Endothelial cell of umbilical vein (primary cell): ENCODE results near the gene DAW1. TPM values are rescaled to one million over a fixed set of nuclear protein-coding genes. Genes with fewer than 3 reads are reported as not detected.

Source experiments
- BruUV-seq: library from RNA; stranded (reverse); fragments of 400-500 nt; replicated peaks from 2 replicates; lab custom pipeline; 2021; lab: Mats Ljungman, UMichigan
- CTCF ChIA-PET: fragments of 300-600, 350-600 bp; sonication (Branson Sonifier 250); formaldehyde crosslinking; loops from one replicate; lab custom pipeline; 2021; ENCODE audit warnings: antibody characterized with exemption, inconsistent platforms; lab: Charles Lee
- POLR2A ChIA-PET: fragments of 300-600, 350-600 bp; sonication (Branson Sonifier 250); formaldehyde crosslinking; loops from one replicate; lab custom pipeline; 2021; ENCODE audit warnings: antibody characterized with exemption, inconsistent platforms; lab: Charles Lee
- DNase-seq: peaks from one replicate; pipeline ENCODE4 v3.0.0-alpha.2; 2011; ENCODE audit warnings: low read depth, low spot score
- FAIRE-seq: peaks from 2 replicates; lab custom pipeline; 2011; peaks lifted over from hg19 to GRCh38; lab: Jason Lieb, UNC
- H2AFZ ChIP-seq: 2 replicates; pipeline ENCODE4 v1.6.0; 2012; ENCODE audit warnings: low read depth, low read length, control low read depth, inconsistent platforms
- H3K27ac ChIP-seq: 2 replicates; pipeline ENCODE4 v1.5.1; 2011; ENCODE audit warnings: low read depth, mild to moderate bottlenecking, control low read depth, low read length, moderate library complexity; ENCODE audit not compliant: insufficient read depth
- H3K27me3 ChIP-seq, 2 experiments: 2 replicates each; pipeline versions ENCODE4 v1.6.0 to v1.6.1; 2011; ENCODE audit warnings: low read length in 2 of 2, mixed read lengths in 1 of 2; ENCODE audit not compliant: control insufficient read depth in 2 of 2, insufficient read depth in 2 of 2
- H3K36me3 ChIP-seq, 2 experiments: 2 replicates in 1 of 2; 3 replicates in 1 of 2; pipeline ENCODE4 v1.5.1; 2011; ENCODE audit warnings: low read length in 2 of 2, mild to moderate bottlenecking in 1 of 2, moderate library complexity in 1 of 2; ENCODE audit not compliant: control insufficient read depth in 2 of 2, insufficient read depth in 2 of 2; ENCODE audit errors: extremely low read depth in 1 of 2
- H3K4me1 ChIP-seq: 3 replicates; pipeline ENCODE4 v1.5.1; 2011; ENCODE audit warnings: mild to moderate bottlenecking, low read length; ENCODE audit not compliant: control insufficient read depth, insufficient read depth; ENCODE audit errors: extremely low read depth
- H3K4me2 ChIP-seq: 2 replicates; pipeline ENCODE4 v1.6.1; 2011; ENCODE audit warnings: low read length, control low read depth, mixed read lengths; ENCODE audit not compliant: insufficient read depth
- H3K4me3 ChIP-seq, 3 experiments: fragments of 200-600 bp in 1 of 3; sonication (generic), shearing (Covaris generic) in 1 of 3; replicated peaks in 1 of 3; 2 replicates each; pipeline ENCODE4 v1.5.1; 2011 to 2016; ENCODE audit warnings: control low read depth in 3 of 3, low read length in 3 of 3, mild to moderate bottlenecking in 2 of 3, inconsistent platforms in 1 of 3, low read depth in 1 of 3, moderate library complexity in 1 of 3; ENCODE audit not compliant: insufficient read depth in 1 of 3
- H3K79me2 ChIP-seq: 2 replicates; pipeline ENCODE4 v1.6.0; 2012; ENCODE audit warnings: low read length, inconsistent platforms; ENCODE audit not compliant: control insufficient read depth, insufficient read depth
- H3K9ac ChIP-seq: replicated peaks from 2 replicates; pipeline ENCODE3; 2011; ENCODE audit warnings: low read length, control low read depth; ENCODE audit not compliant: insufficient read depth; ENCODE audit errors: extremely low read depth
- H3K9me1 ChIP-seq: replicated peaks from 3 replicates; pipeline ENCODE4 v1.6.0; 2011; ENCODE audit warnings: mild to moderate bottlenecking, low read length; ENCODE audit not compliant: control insufficient read depth, insufficient read depth; ENCODE audit errors: extremely low read depth
- H3K9me3 ChIP-seq: replicated peaks from 2 replicates; pipeline ENCODE4 v1.5.1; 2012; ENCODE audit warnings: low read length, inconsistent platforms; ENCODE audit not compliant: control insufficient read depth, insufficient read depth
- H4K20me1 ChIP-seq: replicated peaks from 2 replicates; pipeline ENCODE3; 2011; ENCODE audit warnings: mild to moderate bottlenecking, low read length; ENCODE audit not compliant: control insufficient read depth, insufficient read depth; ENCODE audit errors: extremely low read depth
- EZH2 ChIP-seq: IDR thresholded peaks from 2 replicates; pipeline ENCODE4 v1.6.1; 2012; ENCODE audit warnings: borderline replicate concordance, low read depth, mild to moderate bottlenecking, moderate library complexity, low read length, inconsistent platforms; ENCODE audit not compliant: severe bottlenecking
- FOS ChIP-seq: IDR thresholded peaks from 2 replicates; pipeline ENCODE4 v1.6.1; 2011; ENCODE audit warnings: mild to moderate bottlenecking, low read length, moderate library complexity, borderline replicate concordance; ENCODE audit not compliant: insufficient read depth
- GATA2 ChIP-seq: IDR thresholded peaks from 2 replicates; pipeline ENCODE4 v1.7.0; 2011; ENCODE audit warnings: low read depth, mild to moderate bottlenecking, moderate library complexity, mixed read lengths, low read length; ENCODE audit not compliant: insufficient read length, insufficient read depth
- JUN ChIP-seq: IDR thresholded peaks from 2 replicates; pipeline ENCODE4 v1.6.1; 2011; ENCODE audit warnings: borderline replicate concordance, low read depth; ENCODE audit not compliant: insufficient read length, insufficient read depth
- MYC ChIP-seq: IDR thresholded peaks from one replicate; pipeline ENCODE4 v1.6.1; 2011; ENCODE audit warnings: mild to moderate bottlenecking, low read depth, low read length
- POLR2A ChIP-seq: IDR thresholded peaks from 2 replicates; pipeline ENCODE4 v1.6.1; 2012; ENCODE audit warnings: low read depth, mild to moderate bottlenecking, control low read depth, low read length
- POLR2AphosphoS5 ChIP-seq: IDR thresholded peaks from 2 replicates; pipeline ENCODE4 v1.6.1; 2012; ENCODE audit warnings: low read depth, mild to moderate bottlenecking, control low read depth, low read length, moderate library complexity; ENCODE audit not compliant: insufficient read depth
- dilution Hi-C: fragments of 300-500 bp; cut with MboI; formaldehyde crosslinking; loops from one replicate; pipeline ENCODE4 v1.15.0; 2019; ENCODE audit warnings: low sequenced_read_pairs; ENCODE audit not compliant: extremely low pct_ligation_motif_present
- intact Hi-C: fragments of 100-400 bp; cut with micrococcal nuclease; formaldehyde crosslinking; loops from one replicate; pipeline ENCODE4 v1.10.0; 2022
- polyA plus RNA-seq, 4 experiments: library from polyadenylated mRNA; depleted of rRNA in 3 of 4; stranded (reverse) in 3 of 4; unstranded in 1 of 4; fragments of >200 nt; gene quantifications; 2 replicates each; pipeline versions ENCODE4 v1.2.1 to v1.2.3, GENCODE V29; 2011 to 2012; ENCODE audit warnings: missing spikeins in 1 of 4
- total RNA-seq: library from RNA; stranded (reverse); gene quantifications from 2 replicates; pipeline ENCODE4 v1.2.3, GENCODE V29; 2021
- TF ChIP-seq, protein P1 (sequence below): IDR thresholded peaks from 2 replicates; pipeline ENCODE4 v1.6.1; 2011; ENCODE audit not compliant: insufficient read depth, insufficient read length
- TF ChIP-seq, protein P2 (sequence below), 2 donors: IDR thresholded peaks; 1 replicate in 1 of 2; 2 replicates in 1 of 2; pipeline ENCODE4 v1.5.1; 2011; ENCODE audit warnings: low read length in 2 of 2, mild to moderate bottlenecking in 2 of 2, moderate library complexity in 2 of 2, control low read depth in 1 of 2, inconsistent platforms in 1 of 2, low read depth in 1 of 2; ENCODE audit not compliant: insufficient read depth in 1 of 2; ENCODE audit errors: extremely low read depth in 1 of 2

DAW1 gene
- total and polyA plus RNA-seq, 2 donors (not counting 3 experiments of a cell fraction or from before 2014, with no cell fraction given) = 1.2 to 2.0 TPM

DNA sequence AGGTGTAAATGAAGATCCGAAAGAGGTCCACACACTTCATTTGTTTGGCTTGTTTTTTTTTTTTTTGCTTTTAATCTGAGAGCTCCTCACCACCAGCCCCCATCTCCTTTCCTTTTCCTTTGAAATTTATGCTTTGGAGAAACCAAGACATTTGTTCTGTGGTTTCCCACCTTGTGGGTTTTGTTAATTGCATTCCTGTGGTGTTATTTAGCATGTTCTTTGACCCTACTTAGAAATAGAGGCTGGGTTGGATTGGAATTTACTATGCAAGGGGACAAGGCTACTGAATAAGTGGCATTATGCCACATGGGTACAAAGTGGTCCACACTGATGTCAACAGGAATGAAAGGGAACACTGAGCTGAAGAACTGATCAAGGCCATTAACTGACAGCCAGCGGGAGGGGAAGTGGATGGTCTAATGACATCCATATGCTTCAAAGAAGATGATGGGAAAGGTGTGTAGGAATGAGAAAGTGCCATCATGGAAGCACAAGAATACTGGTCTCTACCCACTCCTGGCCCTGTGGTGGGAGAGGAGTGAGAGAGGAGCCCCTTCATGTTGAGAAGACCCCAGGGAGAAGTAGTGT is 48.9 kb upstream of the DAW1 start:
- Histone ChIP-seq H3K4me1 (peaks cover 18% of the 10 kb centered on the region), H3K79me2 (no peaks in the 10 kb centered on the region), H3K9me1 (no peaks in the 10 kb centered on the region), H3K27me3 (no peaks in the 10 kb centered on the region), H2AFZ (no peak overlapping the region), H3K4me2 (no peak overlapping the region), H3K36me3 (no peaks in the 10 kb centered on the region), H4K20me1 (no peaks in the 10 kb centered on the region), H3K9me3 (no peaks in the 10 kb centered on the region), H3K9ac (no peak overlapping the region), H3K27ac (no peak overlapping the region), H3K4me3 (no peak overlapping the region)
- FAIRE-seq (no peak), DNase-seq (no peak)
- dilution Hi-C loops (no loop called here), intact Hi-C loops (no loop called here)
- ChIA-PET CTCF (interaction anchor here (1.2 to 1.4 kb wide), 2 partner anchors 40 to 68 kb away, joined by 3 to 7 read pairs; no protein-coding TSS in a partner anchor), POLR2A (no interaction called here)
- TF ChIP-seq JUN (no peak), GATA2 (no peak), EZH2 (no peak), POLR2AphosphoS5 (no peak), FOS (no peak)
- no TSS peak for BruUV-seq

- intact Hi-C loops (no loop called here), dilution Hi-C loops (no loop called here)
- H3K9me3 ChIP-seq = no peaks in the 10 kb centered on the region
- no peaks in the 10 kb centered on the region for H4K20me1 ChIP-seq
- peaks cover 7% of the 10 kb centered on the region for H3K4me1 ChIP-seq
- no peak for DNase-seq
- no peaks in the 10 kb centered on the region for H3K27me3 ChIP-seq
- H3K4me2 ChIP-seq = no peak overlapping the region
- ChIA-PET CTCF (interaction anchor here (1.4 to 1.8 kb wide), 2 partner anchors 39 kb away, joined by 4 to 7 read pairs; no protein-coding TSS in a partner anchor), POLR2A (no interaction called here)
- H3K27ac ChIP-seq = no peak overlapping the region
- no peaks in the 10 kb centered on the region for H3K36me3 ChIP-seq
- H3K9me1 ChIP-seq = no peaks in the 10 kb centered on the region
- no peak overlapping the region for H3K4me3 ChIP-seq
- H3K79me2 ChIP-seq = no peaks in the 10 kb centered on the region
- no TSS peak for BruUV-seq
- no peak for TF ChIP-seq POLR2A
- TF ChIP-seq FOS = no peak
- no peak for TF ChIP-seq EZH2
- TF ChIP-seq, protein P1, sequence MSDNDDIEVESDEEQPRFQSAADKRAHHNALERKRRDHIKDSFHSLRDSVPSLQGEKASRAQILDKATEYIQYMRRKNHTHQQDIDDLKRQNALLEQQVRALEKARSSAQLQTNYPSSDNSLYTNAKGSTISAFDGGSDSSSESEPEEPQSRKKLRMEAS = no peak
- no peak for TF ChIP-seq GATA2
- TF ChIP-seq JUN = no peak
- TF ChIP-seq POLR2AphosphoS5 = no peak
- TF ChIP-seq, protein P2, sequence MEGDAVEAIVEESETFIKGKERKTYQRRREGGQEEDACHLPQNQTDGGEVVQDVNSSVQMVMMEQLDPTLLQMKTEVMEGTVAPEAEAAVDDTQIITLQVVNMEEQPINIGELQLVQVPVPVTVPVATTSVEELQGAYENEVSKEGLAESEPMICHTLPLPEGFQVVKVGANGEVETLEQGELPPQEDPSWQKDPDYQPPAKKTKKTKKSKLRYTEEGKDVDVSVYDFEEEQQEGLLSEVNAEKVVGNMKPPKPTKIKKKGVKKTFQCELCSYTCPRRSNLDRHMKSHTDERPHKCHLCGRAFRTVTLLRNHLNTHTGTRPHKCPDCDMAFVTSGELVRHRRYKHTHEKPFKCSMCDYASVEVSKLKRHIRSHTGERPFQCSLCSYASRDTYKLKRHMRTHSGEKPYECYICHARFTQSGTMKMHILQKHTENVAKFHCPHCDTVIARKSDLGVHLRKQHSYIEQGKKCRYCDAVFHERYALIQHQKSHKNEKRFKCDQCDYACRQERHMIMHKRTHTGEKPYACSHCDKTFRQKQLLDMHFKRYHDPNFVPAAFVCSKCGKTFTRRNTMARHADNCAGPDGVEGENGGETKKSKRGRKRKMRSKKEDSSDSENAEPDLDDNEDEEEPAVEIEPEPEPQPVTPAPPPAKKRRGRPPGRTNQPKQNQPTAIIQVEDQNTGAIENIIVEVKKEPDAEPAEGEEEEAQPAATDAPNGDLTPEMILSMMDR (IDR thresholded peaks at IDR 0.05; ENCODE audit: extremely low read depth in 1 of 2, insufficient read depth in 1 of 2, low read depth in 1 of 2, low read length in 2 of 2) = no peak
- TF ChIP-seq MYC = no peak
- no peak for FAIRE-seq
- no peak overlapping the region for H3K9ac ChIP-seq
- no peak overlapping the region for H2AFZ ChIP-seq
Observed at GRCh38 chr2:227823922-227824321, 47.5 kb upstream of the DAW1 start.
